GM12878 (cell line): ENCODE measurements around the gene QPRT.

Source experiments
- BHLHE40 ChIP-seq, 2 experiments: fragments of 450-650 bp in 1 of 2; IDR thresholded peaks; 2 replicates each; pipeline ENCODE4 v1.6.1; 2011 to 2017; ENCODE audit warnings: low read depth in 2 of 2, borderline replicate concordance in 1 of 2, improper control_type of control experiment in 1 of 2, low read length in 1 of 2, mild to moderate bottlenecking in 1 of 2
- CHD4 ChIP-seq: fragments of 200-600 bp; sonication (generic); IDR thresholded peaks from 2 replicates; pipeline ENCODE4 v1.6.1; 2016; ENCODE audit warnings: mild to moderate bottlenecking
- CTCF ChIP-seq, 3 experiments: IDR thresholded peaks in 2 of 3; conservative IDR thresholded peaks in 1 of 3; 2 replicates each; pipeline ENCODE4 v1.5.1; 2011; ENCODE audit warnings: low read depth in 3 of 3, low read length in 3 of 3, mild to moderate bottlenecking in 3 of 3, control low read depth in 2 of 3, moderate library complexity in 2 of 3, inconsistent platforms in 1 of 3, mixed read lengths in 1 of 3; ENCODE audit not compliant: control insufficient read depth in 2 of 3, insufficient read depth in 1 of 3; ENCODE audit errors: extremely low read depth in 1 of 3
- MTA2 ChIP-seq: fragments of 450-650 bp; IDR thresholded peaks from 2 replicates; pipeline ENCODE4 v1.6.1; 2016; ENCODE audit warnings: low read depth, mild to moderate bottlenecking, moderate library complexity
- POLR2AphosphoS2 ChIP-seq: IDR thresholded peaks from 2 replicates; pipeline ENCODE4 v1.6.1; 2011; ENCODE audit warnings: low read depth, mild to moderate bottlenecking, low read length, improper control_type of control experiment, moderate library complexity
- REST ChIP-seq: IDR thresholded peaks from 2 replicates; pipeline ENCODE4 v1.6.1; 2012; ENCODE audit warnings: mild to moderate bottlenecking, low read depth, low read length
- RFX5 ChIP-seq: IDR thresholded peaks from 2 replicates; pipeline ENCODE4 v1.6.1; 2011; ENCODE audit warnings: low read depth, low read length, improper control_type of control experiment
- SP1 ChIP-seq: IDR thresholded peaks from one replicate; pipeline ENCODE4 v1.6.1; 2011; ENCODE audit warnings: low read depth, low read length
- STAT1 ChIP-seq: fragments of 450-650 bp; conservative IDR thresholded peaks from 2 replicates; pipeline ENCODE4 v1.6.1; 2014; ENCODE audit warnings: antibody characterized with exemption, mild to moderate bottlenecking

- no peak for TF ChIP-seq CTCF (IDR thresholded peaks at IDR 0.05 in 2 of 3, conservative IDR thresholded peaks at IDR 0.05 in 1 of 3; ENCODE audit: control insufficient read depth in 2 of 3, extremely low read depth in 1 of 3, insufficient read depth in 1 of 3, low read depth in 3 of 3, low read length in 3 of 3)
- no peak for TF ChIP-seq RFX5
- TF ChIP-seq POLR2AphosphoS2 = no peak
- TF ChIP-seq STAT1 = no peak
- TF ChIP-seq REST = no peak
- no peak for TF ChIP-seq CHD4
- TF ChIP-seq SP1 = no peak
- no peak for TF ChIP-seq MTA2
- TF ChIP-seq BHLHE40 (IDR thresholded peaks at IDR 0.05; ENCODE audit: borderline replicate concordance in 1 of 2, low read depth in 2 of 2, low read length in 1 of 2) = no peak
Measured at GRCh38 chr16:29727452-29727851, 48.5 kb downstream of the QPRT start.
